ENCODE measurements around the gene DDIT4L.

- TF ChIP-seq, protein P1, sequence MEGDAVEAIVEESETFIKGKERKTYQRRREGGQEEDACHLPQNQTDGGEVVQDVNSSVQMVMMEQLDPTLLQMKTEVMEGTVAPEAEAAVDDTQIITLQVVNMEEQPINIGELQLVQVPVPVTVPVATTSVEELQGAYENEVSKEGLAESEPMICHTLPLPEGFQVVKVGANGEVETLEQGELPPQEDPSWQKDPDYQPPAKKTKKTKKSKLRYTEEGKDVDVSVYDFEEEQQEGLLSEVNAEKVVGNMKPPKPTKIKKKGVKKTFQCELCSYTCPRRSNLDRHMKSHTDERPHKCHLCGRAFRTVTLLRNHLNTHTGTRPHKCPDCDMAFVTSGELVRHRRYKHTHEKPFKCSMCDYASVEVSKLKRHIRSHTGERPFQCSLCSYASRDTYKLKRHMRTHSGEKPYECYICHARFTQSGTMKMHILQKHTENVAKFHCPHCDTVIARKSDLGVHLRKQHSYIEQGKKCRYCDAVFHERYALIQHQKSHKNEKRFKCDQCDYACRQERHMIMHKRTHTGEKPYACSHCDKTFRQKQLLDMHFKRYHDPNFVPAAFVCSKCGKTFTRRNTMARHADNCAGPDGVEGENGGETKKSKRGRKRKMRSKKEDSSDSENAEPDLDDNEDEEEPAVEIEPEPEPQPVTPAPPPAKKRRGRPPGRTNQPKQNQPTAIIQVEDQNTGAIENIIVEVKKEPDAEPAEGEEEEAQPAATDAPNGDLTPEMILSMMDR (IDR thresholded peaks at IDR 0.05) = no peak
- TF ChIP-seq POLR2A (IDR thresholded peaks at IDR 0.05) = no peak
Measured at GRCh38 chr4:100190643-100191600, 654 bp upstream of the DDIT4L start.

Data from Peyer's patch (tissue), 4 donors.